ENCODE results near the gene FAM174C.
"Not testable (repeated sequence)": the region's sequence is repeated elsewhere in the genome, so short reads cannot be mapped to it uniquely, and the experiment has no call there.

FAM174C gene

GRCh38 chr19:1243768-1244692 is 31.3 kb upstream of the FAM174C start:
- no peak for DNase-seq (ENCODE audit: low spot score)
- Histone ChIP-seq H3K27ac (peak overlapping the region; percentile 91 to 95), H3K4me3 (peak overlapping the region; percentile 67)
- TF ChIP-seq, protein P1, sequence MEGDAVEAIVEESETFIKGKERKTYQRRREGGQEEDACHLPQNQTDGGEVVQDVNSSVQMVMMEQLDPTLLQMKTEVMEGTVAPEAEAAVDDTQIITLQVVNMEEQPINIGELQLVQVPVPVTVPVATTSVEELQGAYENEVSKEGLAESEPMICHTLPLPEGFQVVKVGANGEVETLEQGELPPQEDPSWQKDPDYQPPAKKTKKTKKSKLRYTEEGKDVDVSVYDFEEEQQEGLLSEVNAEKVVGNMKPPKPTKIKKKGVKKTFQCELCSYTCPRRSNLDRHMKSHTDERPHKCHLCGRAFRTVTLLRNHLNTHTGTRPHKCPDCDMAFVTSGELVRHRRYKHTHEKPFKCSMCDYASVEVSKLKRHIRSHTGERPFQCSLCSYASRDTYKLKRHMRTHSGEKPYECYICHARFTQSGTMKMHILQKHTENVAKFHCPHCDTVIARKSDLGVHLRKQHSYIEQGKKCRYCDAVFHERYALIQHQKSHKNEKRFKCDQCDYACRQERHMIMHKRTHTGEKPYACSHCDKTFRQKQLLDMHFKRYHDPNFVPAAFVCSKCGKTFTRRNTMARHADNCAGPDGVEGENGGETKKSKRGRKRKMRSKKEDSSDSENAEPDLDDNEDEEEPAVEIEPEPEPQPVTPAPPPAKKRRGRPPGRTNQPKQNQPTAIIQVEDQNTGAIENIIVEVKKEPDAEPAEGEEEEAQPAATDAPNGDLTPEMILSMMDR (IDR thresholded peaks at IDR 0.05), result peak; percentile 94

DNA sequence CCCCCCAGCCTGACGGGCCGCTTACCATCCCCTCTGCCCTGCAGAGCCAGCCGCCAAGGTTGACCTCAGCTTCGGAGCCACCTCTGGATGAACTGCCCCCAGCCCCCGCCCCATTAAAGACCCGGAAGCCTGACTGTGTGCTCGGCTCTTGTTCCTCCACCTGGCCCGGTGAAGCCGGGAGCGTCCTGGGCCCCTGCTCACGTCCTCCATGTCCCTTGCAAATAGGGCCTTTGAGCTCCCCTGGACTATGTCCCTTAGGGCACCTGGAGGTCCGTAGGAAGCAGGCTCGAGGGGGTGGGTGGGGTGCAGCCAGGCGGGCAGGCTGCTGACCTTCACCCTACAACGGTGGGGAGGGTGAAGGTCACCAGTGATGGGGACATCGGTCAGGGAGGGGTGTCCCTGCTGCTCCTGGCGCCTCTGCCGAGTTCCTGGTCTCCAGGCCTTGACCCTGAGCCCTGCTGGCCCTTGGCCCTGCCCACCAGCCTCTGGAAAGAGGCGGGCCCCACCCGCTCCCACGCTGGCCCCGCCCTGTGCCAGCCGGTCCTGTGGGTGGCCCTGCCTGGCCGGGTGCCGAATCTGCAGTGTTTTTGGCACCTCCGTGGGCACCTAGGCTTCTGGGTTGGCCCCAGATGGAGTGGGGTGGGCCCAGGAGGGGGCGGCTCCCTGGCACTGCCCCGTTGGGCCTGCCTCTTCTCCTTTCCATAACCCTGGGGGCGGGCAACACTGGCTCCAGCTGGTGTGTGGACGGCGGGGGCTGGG is 30.5 kb upstream of the FAM174C start:
- TF ChIP-seq, protein P1 (IDR thresholded peaks at IDR 0.05), result no peak
- DNase-seq (ENCODE audit: low spot score), result no peak
- peak overlapping the region; percentile 67 for H3K4me3 ChIP-seq
- peak overlapping the region; percentile 91 to 95 for H3K27ac ChIP-seq

GRCh38 chr19:1245494-1246264 is 29.7 kb upstream of the FAM174C start:
- DNase-seq (ENCODE audit: low spot score), result no peak
- TF ChIP-seq, protein P1 (IDR thresholded peaks at IDR 0.05), result no peak
- Histone ChIP-seq H3K27ac (peak overlapping the region; percentile 91 to 95), H3K4me3 (peak overlapping the region; percentile 67)

GRCh38 chr19:1246265-1247087 is 28.9 kb upstream of the FAM174C start:
- H3K4me3 ChIP-seq, result peak overlapping the region; percentile 67
- DNase-seq (ENCODE audit: low spot score), result not testable (repeated sequence)
- H3K27ac ChIP-seq, result peak overlapping the region; percentile 95 to 99

- no peak for DNase-seq (ENCODE audit: low spot score)
- H3K4me3 ChIP-seq, result peak overlapping the region; percentile 96
- H3K27ac ChIP-seq, result peak overlapping the region; percentile 99
- TF ChIP-seq, protein P1 (IDR thresholded peaks at IDR 0.05), result no peak
Observed at GRCh38 chr19:1247748-1248138, 27.6 kb upstream of the FAM174C start.

DNA sequence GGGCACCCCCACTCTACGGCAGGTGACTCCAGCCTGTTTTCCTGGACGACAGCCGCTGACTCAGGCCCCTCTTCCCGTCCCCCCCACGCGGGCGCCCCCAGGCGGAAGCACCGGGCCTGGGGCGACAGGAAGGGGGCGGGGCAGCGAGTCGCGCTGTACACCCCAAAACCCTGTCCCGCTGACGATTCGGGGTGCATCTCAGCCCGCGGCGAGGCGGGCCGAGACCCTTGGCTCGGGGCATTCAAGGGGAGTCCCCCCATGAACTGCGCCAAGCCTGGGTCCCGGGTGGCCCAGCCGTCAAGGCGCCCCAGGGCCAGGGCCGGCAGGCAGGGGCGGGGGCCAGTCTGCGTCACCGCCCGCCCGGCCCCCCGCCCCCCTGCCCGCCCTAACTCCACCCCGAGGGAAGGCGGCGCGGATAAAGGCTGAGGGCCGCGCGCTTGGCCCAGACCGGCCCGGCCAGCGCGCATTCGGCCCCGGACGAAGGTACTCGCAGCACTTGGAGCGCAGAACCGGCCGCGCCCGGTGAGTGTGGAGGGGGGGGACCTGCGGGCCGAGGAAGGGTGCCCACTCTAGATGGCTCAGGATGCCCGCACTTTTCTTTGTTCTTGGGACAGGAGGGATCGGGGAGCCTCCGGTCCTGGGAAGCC is 27.1 kb upstream of the FAM174C start, which contains the start of gene MIDN:
Gene MIDN (plus strand): TSS at position 445 of the 647 bp plus-strand sequence. CDS start 1,714 bp downstream, outside the sequence.
- peak within 1 kb of the TSS; percentile 96 for H3K4me3 ChIP-seq
- H3K27ac ChIP-seq, result peak within 1 kb of the TSS; percentile 99
- TF ChIP-seq, protein P1 (IDR thresholded peaks at IDR 0.05), result no peak
- DNase-seq (ENCODE audit: low spot score), result no peak
